SK-N-SH (cell line): ENCODE results near the gene CALB2. TPM values are rescaled to one million over a fixed set of nuclear protein-coding genes. Genes with fewer than 3 reads are reported as not detected.

Experiments
- CTCF ChIA-PET: fragments of 300-600, 350-600 bp; formaldehyde crosslinking; extraction: SDS; loops from one replicate; lab custom pipeline; 2021; lab: Yijun Ruan, JAX
- POLR2A ChIA-PET: fragments of 350-600 bp; sonication (Branson Sonifier 250); formaldehyde crosslinking; extraction: SDS; loops from one replicate; lab custom pipeline; 2020; ENCODE audit warnings: antibody characterized with exemption, inconsistent platforms; lab: Yijun Ruan, JAX
- DNase-seq: peaks from one replicate; pipeline ENCODE4 v3.0.0; 2012
- H2AFZ ChIP-seq: fragments of 200-600 bp; sonication (generic); 2 replicates; pipeline ENCODE4 v1.8.1; 2016; ENCODE audit warnings: antibody characterized with exemption, mild to moderate bottlenecking, low read depth
- H3F3A ChIP-seq: fragments of 200-600 bp; sonication (generic); replicated peaks from 2 replicates; pipeline ENCODE3; 2016; ENCODE audit warnings: antibody characterized with exemption, mild to moderate bottlenecking; ENCODE audit not compliant: insufficient read depth
- H3K27ac ChIP-seq, 2 experiments: fragments of 200-500 bp in 1 of 2; fragments of 200-600 bp in 1 of 2; sonication (Bioruptor generic) in 1 of 2; sonication (generic), shearing (Covaris generic) in 1 of 2; 2 replicates each; pipeline versions ENCODE4 v1.5.1 to v1.6.1; 2014 to 2016; ENCODE audit warnings: low read depth in 2 of 2, inconsistent platforms in 1 of 2, low read length in 1 of 2, mild to moderate bottlenecking in 1 of 2, mixed read lengths in 1 of 2
- H3K27me3 ChIP-seq: fragments of 200-600 bp; sonication (generic), shearing (Covaris generic); 2 replicates; pipeline ENCODE4 v1.6.1; 2016; ENCODE audit warnings: mixed run types; ENCODE audit not compliant: insufficient read depth
- H3K36me3 ChIP-seq, 2 experiments: fragments of 200-500 bp in 1 of 2; fragments of 200-600 bp in 1 of 2; sonication (Bioruptor generic) in 1 of 2; sonication (generic) in 1 of 2; replicated peaks in 1 of 2; 2 replicates each; pipeline versions ENCODE3 to v1.5.1; 2014 to 2016; ENCODE audit warnings: low read length in 1 of 2, mild to moderate bottlenecking in 1 of 2; ENCODE audit not compliant: insufficient read depth in 2 of 2, control insufficient read depth in 1 of 2
- H3K4me1 ChIP-seq, 2 experiments: fragments of 200-500 bp in 1 of 2; fragments of 200-600 bp in 1 of 2; sonication (Bioruptor generic) in 1 of 2; sonication (generic), shearing (Covaris generic) in 1 of 2; 2 replicates each; pipeline versions ENCODE4 v1.5.1 to v1.6.1; 2014 to 2016; ENCODE audit warnings: low read depth in 1 of 2, low read length in 1 of 2, mixed run types in 1 of 2; ENCODE audit not compliant: insufficient read depth in 2 of 2, control insufficient read depth in 1 of 2
- H3K4me2 ChIP-seq: fragments of 200-600 bp; sonication (generic), shearing (Covaris generic); 2 replicates; pipeline ENCODE4 v1.6.1; 2017; ENCODE audit warnings: mixed run types
- H3K4me3 ChIP-seq, 2 experiments: fragments of 200-500 bp in 1 of 2; fragments of 200-600 bp in 1 of 2; sonication (Bioruptor generic) in 1 of 2; sonication (generic), shearing (Covaris generic) in 1 of 2; 2 replicates each; pipeline versions ENCODE4 v1.5.1 to v1.8.1; 2014 to 2016; ENCODE audit warnings: low read depth in 2 of 2, inconsistent platforms in 1 of 2, low read length in 1 of 2, mild to moderate bottlenecking in 1 of 2, mixed read lengths in 1 of 2, moderate library complexity in 1 of 2
- H3K79me2 ChIP-seq: fragments of 200-600 bp; sonication (generic); 2 replicates; pipeline ENCODE4 v1.8.1; 2017; ENCODE audit warnings: mild to moderate bottlenecking; ENCODE audit not compliant: insufficient read depth
- H3K9ac ChIP-seq: fragments of 200-600 bp; sonication (generic); 2 replicates; pipeline ENCODE4 v1.6.1; 2017; ENCODE audit warnings: mixed run types
- H3K9me2 ChIP-seq: fragments of 200-600 bp; sonication (generic); 2 replicates; pipeline ENCODE4 v1.6.1; 2017; ENCODE audit warnings: mixed run types
- H3K9me3 ChIP-seq: fragments of 200-600 bp; sonication (generic); 2 replicates; pipeline ENCODE4 v1.6.1; 2017; ENCODE audit warnings: mixed run types, mild to moderate bottlenecking, moderate library complexity
- H4K20me1 ChIP-seq: fragments of 200-600 bp; sonication (generic); 2 replicates; pipeline ENCODE4 v1.6.1; 2017; ENCODE audit warnings: mild to moderate bottlenecking, mixed run types; ENCODE audit not compliant: insufficient read depth
- CTCF ChIP-seq: fragments of 200-600 bp; sonication (generic); IDR thresholded peaks from 2 replicates; pipeline ENCODE4 v1.6.1; 2017; ENCODE audit warnings: antibody characterized with exemption, mild to moderate bottlenecking, moderate library complexity
- GABPA ChIP-seq: IDR thresholded peaks from 2 replicates; pipeline ENCODE4 v1.4.0; 2012; ENCODE audit warnings: low read depth, mild to moderate bottlenecking
- GATA2 ChIP-seq: sonication (generic); formaldehyde crosslinking; IDR thresholded peaks from 2 replicates; pipeline ENCODE4 v1.5.0; 2020; ENCODE audit warnings: mild to moderate bottlenecking, missing genetic modification reagents
- IRF3 ChIP-seq: fragments of 150-350 bp; IDR thresholded peaks from 2 replicates; pipeline ENCODE4 v1.6.1; 2016; ENCODE audit warnings: mild to moderate bottlenecking, low read depth, low read length
- MXI1 ChIP-seq: IDR thresholded peaks from 2 replicates; pipeline ENCODE4 v1.6.1; 2012; ENCODE audit warnings: mild to moderate bottlenecking, low read depth, low read length, improper control_type of control experiment
- POLR2AphosphoS5 ChIP-seq: IDR thresholded peaks from 2 replicates; pipeline ENCODE4 v1.6.1; 2012; ENCODE audit warnings: low read depth, low read length
- RAD21 ChIP-seq: IDR thresholded peaks from 2 replicates; pipeline ENCODE4 v1.6.1; 2012; ENCODE audit warnings: mild to moderate bottlenecking, low read length
- RCOR1 ChIP-seq: fragments of 150-350 bp; IDR thresholded peaks from 2 replicates; pipeline ENCODE4 v1.6.1; 2017; ENCODE audit warnings: antibody characterized with exemption, low read length
- SMC3 ChIP-seq: IDR thresholded peaks from 2 replicates; pipeline ENCODE4 v1.6.1; 2012; ENCODE audit warnings: low read depth, low read length, improper control_type of control experiment
- TAF1 ChIP-seq: IDR thresholded peaks from 2 replicates; pipeline ENCODE4 v1.6.1; 2012; ENCODE audit warnings: low read depth, mild to moderate bottlenecking, low read length, moderate library complexity, borderline replicate concordance
- TCF12 ChIP-seq: IDR thresholded peaks from 2 replicates; pipeline ENCODE4 v1.4.0; 2012
- ZBTB33 ChIP-seq: IDR thresholded peaks from 2 replicates; pipeline ENCODE4 v1.4.0; 2012; ENCODE audit warnings: low read depth, borderline replicate concordance
- WGBS: methylation state at CpG from one replicate; pipeline ENCODE4 v1.1.6; 2017; ENCODE audit warnings: low lambda C conversion rate; 5-methylcytosine and 5-hydroxymethylcytosine counted together
- polyA plus RNA-seq, 3 experiments: library from polyadenylated mRNA; depleted of rRNA; stranded (reverse); fragments of >200 nt; gene quantifications; 2 replicates each; pipeline ENCODE4 v1.2.3, GENCODE V29; 2012
- TF ChIP-seq, protein P1 (sequence below): IDR thresholded peaks from 2 replicates; pipeline ENCODE4; 2012

Gene CALB2
- polyA plus RNA-seq, 1 of the 3 experiments (the other 2 are of a cell fraction): 0.12 TPM

- Histone ChIP-seq H3K4me1 (no peaks in the 10 kb centered on the region), H3K9me3 (no peaks in the 10 kb centered on the region), H2AFZ (no peak overlapping the region), H3K27ac (no peak overlapping the region), H3K4me3 (no peak overlapping the region), H3F3A (no peaks in the 10 kb centered on the region), H3K27me3 (peaks cover 8% of the 10 kb centered on the region; the same call in 1 of the 2 replicates), H3K9ac (no peak overlapping the region), H3K4me2 (no peak overlapping the region), H4K20me1 (no peaks in the 10 kb centered on the region), H3K36me3 (no peaks in the 10 kb centered on the region), H3K9me2 (no peaks in the 10 kb centered on the region), H3K79me2 (no peaks in the 10 kb centered on the region)
- WGBS: 59% methylated on average over 9 of the region's 10 CpGs
- ChIA-PET POLR2A (no interaction called here), CTCF (interaction anchor here (1.8 to 2.7 kb wide), 2 partner anchors 29 to 73 kb away, joined by 5 to 7 read pairs; no protein-coding TSS in a partner anchor)
- TF ChIP-seq GABPA (no peak), RCOR1 (no peak), GATA2 (no peak), SMC3 (no peak), CTCF (no peak), RAD21 (no peak), TCF12 (no peak), MXI1 (no peak), POLR2AphosphoS5 (no peak)
- DNase-seq: no peak
Measured at GRCh38 chr16:71384073-71384724, 25.7 kb downstream of the CALB2 start.

GRCh38 chr16:71387045-71387871 is 28.7 kb downstream of the CALB2 start:
- Histone ChIP-seq H3K36me3 (no peaks in the 10 kb centered on the region), H3K4me2 (no peak overlapping the region), H4K20me1 (no peaks in the 10 kb centered on the region), H3K79me2 (no peaks in the 10 kb centered on the region), H3K9ac (no peak overlapping the region), H3K9me3 (no peaks in the 10 kb centered on the region), H3F3A (no peaks in the 10 kb centered on the region), H3K4me3 (no peak overlapping the region), H3K27ac (no peak overlapping the region), H3K9me2 (no peaks in the 10 kb centered on the region), H2AFZ (no peak overlapping the region), H3K27me3 (no peaks in the 10 kb centered on the region; the same call in 1 of the 2 replicates), H3K4me1 (no peaks in the 10 kb centered on the region)
- TF ChIP-seq ZBTB33 (no peak), SMC3 (no peak), IRF3 (no peak), CTCF (no peak), TAF1 (no peak)
- TF ChIP-seq, protein P1, sequence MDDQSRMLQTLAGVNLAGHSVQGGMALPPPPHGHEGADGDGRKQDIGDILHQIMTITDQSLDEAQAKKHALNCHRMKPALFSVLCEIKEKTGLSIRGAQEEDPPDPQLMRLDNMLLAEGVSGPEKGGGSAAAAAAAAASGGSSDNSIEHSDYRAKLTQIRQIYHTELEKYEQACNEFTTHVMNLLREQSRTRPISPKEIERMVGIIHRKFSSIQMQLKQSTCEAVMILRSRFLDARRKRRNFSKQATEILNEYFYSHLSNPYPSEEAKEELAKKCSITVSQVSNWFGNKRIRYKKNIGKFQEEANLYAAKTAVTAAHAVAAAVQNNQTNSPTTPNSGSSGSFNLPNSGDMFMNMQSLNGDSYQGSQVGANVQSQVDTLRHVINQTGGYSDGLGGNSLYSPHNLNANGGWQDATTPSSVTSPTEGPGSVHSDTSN: no peak
- ChIA-PET CTCF (interaction anchor here (2.0 kb wide), 1 partner anchor 25 kb away, joined by 7 read pairs; no protein-coding TSS in a partner anchor), POLR2A (no interaction called here)
- WGBS: 9% methylated on average over 9 of the region's 9 CpGs
- no peak for DNase-seq
